ENCODE measurements around the gene S100A11. TPM values are rescaled to one million over a fixed set of nuclear protein-coding genes. Genes with fewer than 3 reads are reported as not detected.

S100A11 gene
- total RNA-seq, 4 donors from 2014 or later = 116 to 496 (median 319) TPM

DNA sequence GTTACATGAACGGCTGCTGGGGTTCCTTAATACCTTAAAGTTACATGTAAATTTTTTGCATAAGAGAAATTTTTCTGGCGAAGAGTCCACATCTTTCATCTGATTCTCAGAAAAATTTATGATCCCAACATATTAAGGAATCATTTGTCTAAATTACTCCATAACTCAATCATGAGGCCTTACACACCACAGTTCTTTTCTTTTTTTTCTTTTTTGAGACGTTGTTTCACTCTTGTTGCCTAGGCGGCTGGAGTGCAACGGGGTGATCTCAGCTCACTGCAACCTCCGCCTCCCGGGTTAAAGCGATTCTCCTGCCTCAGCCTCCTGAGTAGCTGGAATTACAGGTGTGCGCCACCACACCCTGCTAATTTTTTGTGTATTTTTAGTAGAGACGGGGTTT lies 2.1 kb upstream of the S100A11 start:
- TF ChIP-seq, protein P1, sequence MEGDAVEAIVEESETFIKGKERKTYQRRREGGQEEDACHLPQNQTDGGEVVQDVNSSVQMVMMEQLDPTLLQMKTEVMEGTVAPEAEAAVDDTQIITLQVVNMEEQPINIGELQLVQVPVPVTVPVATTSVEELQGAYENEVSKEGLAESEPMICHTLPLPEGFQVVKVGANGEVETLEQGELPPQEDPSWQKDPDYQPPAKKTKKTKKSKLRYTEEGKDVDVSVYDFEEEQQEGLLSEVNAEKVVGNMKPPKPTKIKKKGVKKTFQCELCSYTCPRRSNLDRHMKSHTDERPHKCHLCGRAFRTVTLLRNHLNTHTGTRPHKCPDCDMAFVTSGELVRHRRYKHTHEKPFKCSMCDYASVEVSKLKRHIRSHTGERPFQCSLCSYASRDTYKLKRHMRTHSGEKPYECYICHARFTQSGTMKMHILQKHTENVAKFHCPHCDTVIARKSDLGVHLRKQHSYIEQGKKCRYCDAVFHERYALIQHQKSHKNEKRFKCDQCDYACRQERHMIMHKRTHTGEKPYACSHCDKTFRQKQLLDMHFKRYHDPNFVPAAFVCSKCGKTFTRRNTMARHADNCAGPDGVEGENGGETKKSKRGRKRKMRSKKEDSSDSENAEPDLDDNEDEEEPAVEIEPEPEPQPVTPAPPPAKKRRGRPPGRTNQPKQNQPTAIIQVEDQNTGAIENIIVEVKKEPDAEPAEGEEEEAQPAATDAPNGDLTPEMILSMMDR (IDR thresholded peaks at IDR 0.05; ENCODE audit: low read depth) = no peak

DNA sequence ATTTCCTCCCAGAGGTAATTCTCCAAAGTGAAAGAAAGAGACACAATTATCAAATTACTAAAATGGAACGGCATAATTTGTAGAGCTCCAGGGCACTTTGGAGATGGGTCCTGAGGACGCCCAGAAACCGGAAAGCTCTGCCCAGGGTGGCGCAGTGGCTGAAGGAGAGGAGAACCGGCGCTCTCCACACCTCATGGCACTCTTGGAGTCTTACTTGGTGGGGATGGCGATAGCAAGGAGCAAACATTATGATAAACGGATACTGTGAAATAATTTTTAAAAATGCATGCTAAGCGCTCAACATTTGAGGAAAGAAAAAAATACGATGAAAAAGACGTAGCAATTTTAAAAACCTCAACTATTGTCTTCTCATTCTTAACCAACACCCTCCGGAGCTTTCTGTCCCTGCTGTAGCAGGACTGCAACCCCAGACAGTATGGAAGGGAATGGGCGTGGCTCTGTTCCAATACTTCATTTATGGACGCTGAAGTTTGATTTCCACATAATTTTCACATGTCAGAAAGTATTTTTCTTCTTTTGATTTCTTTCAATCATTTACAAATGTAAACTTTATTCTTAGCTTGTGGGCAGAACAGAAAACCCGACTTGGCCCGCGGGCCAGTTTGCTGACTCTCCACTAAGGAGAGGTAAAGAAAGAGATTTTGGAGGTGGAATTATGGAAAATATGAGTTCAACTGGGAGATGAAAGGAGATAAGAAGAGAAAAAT lies 1.1 kb downstream of the S100A11 start:
- TF ChIP-seq, protein P1 (IDR thresholded peaks at IDR 0.05; ENCODE audit: low read depth) = no peak

DNA sequence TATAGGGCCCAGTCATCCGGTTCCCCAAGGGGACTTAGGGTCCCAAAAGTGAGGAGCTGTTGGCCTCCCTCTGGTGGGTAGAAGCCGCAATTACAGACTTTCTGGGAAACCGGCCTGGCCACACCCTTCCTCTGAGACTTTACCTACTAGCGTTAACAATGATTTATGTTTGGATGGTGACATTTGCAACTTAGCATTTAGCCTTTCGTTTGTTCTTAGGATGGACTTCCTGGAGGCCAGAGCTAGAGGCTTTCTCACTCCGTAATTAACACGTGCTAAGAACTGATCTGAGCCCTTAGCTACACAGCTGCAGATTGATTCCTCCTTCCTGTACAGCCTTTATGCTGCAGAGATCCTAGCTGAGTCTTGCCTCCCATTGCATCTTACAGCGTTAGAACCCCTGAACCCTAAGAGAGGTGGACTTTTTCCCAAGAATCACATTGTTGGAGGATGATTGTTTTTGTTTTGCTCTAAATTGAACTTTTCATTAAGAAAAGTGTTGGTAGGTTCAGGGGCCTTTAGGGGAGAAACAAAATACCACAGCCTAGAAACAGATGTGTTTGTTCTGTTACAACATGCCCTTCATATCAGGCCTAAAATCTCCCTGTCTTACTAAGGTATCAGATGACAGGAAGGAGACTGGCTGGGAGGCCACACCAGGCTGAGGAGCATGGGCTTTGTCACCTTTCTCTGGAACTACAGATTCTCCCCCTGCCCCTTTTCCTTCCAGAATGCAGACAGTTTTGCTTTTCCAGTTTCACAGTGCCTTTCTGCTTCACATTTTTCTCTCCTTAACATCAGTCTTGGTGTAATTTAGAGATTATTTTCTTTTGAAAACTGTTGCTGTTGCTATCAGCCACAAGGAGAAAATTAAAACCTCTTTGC lies 1.9 kb downstream of the S100A11 start:
- TF ChIP-seq, protein P1 (IDR thresholded peaks at IDR 0.05; ENCODE audit: low read depth) = no peak

DNA sequence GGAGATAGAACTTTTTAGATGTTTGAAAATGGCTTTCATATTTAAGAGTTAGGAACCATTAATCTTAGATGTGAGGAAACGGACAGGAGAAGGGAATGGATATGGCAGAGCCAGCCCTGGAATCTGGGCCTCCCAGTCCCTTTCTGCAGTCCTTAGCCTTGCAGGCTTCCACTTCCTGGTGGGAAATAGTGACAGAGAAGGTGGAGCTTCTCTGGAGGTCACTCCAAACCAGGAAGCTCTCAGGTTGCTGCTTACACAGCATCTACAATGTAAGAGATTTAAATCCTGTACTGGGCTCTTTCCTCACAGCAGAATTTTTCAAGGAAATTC lies 2.5 kb downstream of the S100A11 start:
- TF ChIP-seq, protein P1 (IDR thresholded peaks at IDR 0.05; ENCODE audit: low read depth) = no peak

DNA sequence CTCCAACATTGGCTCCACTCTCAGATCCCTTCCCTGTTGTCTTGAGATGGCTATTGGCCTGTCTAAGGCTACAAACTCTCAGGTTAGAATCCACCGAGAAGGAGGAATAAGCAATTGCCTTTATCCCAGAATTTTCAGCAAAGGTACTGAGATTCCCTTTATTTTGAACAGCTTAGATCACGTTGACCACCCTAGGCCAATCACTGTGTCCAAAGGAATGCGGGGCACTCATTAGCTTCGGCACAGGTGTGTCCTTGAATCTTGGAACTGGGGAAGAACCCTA lies 6.9 kb downstream of the S100A11 start:
- TF ChIP-seq, protein P1 (IDR thresholded peaks at IDR 0.05; ENCODE audit: low read depth) = no peak

DNA sequence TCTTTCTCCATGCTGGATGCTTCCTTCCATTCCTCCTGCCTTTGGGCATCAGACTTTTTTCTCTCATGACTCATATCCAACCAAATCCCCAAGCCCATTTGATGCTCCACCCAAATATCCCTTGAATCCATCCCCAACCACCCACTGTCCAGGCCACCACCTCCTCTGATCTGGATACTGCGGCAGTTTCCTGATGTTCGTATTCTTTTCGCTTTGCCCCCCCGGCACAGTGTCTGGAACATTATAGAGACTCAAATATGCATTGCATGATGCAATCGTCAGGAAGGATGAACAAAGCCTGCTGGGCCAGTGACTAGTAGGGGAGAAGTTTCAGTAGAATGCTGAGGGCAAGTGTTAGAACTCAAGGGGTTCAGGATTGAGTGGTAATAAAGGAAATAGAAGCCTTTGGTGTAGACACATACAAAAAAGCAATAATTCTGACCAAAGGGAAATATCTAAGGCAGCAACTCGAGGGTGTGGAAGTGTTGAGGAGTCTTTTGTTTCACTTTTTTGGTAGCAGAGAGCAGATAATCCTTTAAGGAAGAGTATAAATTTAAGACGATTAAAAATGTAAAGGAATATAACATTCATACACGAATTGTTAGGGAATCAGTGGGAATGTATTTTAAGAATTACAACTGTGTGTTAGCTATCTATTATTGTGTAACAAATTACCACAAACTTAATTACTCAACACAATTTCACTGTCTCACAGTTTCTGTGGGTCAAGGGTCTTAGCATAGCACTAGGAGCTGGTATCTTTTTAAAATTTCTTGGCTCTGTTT lies 7.5 kb downstream of the S100A11 start:
- TF ChIP-seq, protein P1 (IDR thresholded peaks at IDR 0.05; ENCODE audit: low read depth) = no peak

DNA sequence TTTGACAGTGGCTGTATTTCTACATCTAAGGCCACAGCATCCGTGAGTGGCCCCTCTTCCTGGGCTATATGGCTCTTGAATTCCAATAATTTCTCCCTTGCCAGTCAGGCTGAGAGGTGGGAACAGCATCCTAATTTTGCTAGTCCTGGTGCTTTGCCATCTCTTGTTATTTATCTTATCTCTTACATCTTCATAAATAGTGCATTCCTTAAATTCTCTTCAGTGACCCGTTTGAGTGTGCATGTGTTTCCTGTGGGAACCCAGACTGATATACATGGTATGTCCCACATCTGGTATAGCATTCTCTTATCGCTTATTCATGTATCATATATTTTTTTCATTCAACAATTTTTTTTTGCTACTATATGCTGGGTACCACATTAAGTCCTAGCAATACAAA lies 9.9 kb downstream of the S100A11 start:
- TF ChIP-seq, protein P1 (IDR thresholded peaks at IDR 0.05; ENCODE audit: low read depth) = no peak

Measured in subcutaneous adipose tissue (tissue), 4 donors.